ENCODE data around the gene RIMKLB.
"Not testable (repeated sequence)": the region's sequence is repeated elsewhere in the genome, so short reads cannot be mapped to it uniquely, and the experiment has no call there.

RIMKLB gene

GRCh38 chr12:8695116-8695515 is 2.7 kb upstream of the RIMKLB start:
- no peak for DNase-seq

- no peak for DNase-seq
Measured at GRCh38 chr12:8696442-8697090, 1.2 kb upstream of the RIMKLB start.

- peak in 1 of 2 experiments; percentile 55 for DNase-seq
Measured at GRCh38 chr12:8697120-8697475, 693 bp upstream of the RIMKLB start.

- peak in 1 of 2 experiments; percentile 55 for DNase-seq
Measured at GRCh38 chr12:8698132-8698851, 501 bp downstream of the RIMKLB start.

GRCh38 chr12:8698879-8699278 is 1.1 kb downstream of the RIMKLB start:
- no peak for DNase-seq

- DNase-seq = no peak
Measured at GRCh38 chr12:8699714-8700113, 1.9 kb downstream of the RIMKLB start.

GRCh38 chr12:8701046-8701660 is 3.4 kb downstream of the RIMKLB start:
- DNase-seq = no peak

GRCh38 chr12:8702159-8702558 is 4.4 kb downstream of the RIMKLB start:
- DNase-seq = no peak

- DNase-seq = no peak
Measured at GRCh38 chr12:8709124-8709830, 11.5 kb downstream of the RIMKLB start.

GRCh38 chr12:8712572-8712971 is 14.8 kb downstream of the RIMKLB start:
- DNase-seq = no peak

- no peak for DNase-seq
Measured at GRCh38 chr12:8722286-8722800, 24.6 kb downstream of the RIMKLB start.

- no peak for DNase-seq
Measured at GRCh38 chr12:8734873-8735381, 37.1 kb downstream of the RIMKLB start.

GRCh38 chr12:8742501-8742900 is 44.7 kb downstream of the RIMKLB start:
- DNase-seq = no peak

GRCh38 chr12:8743121-8743520 is 45.3 kb downstream of the RIMKLB start:
- DNase-seq = not testable (repeated sequence)

- DNase-seq = not testable (repeated sequence)
Measured at GRCh38 chr12:8745631-8746030, 47.8 kb downstream of the RIMKLB start.

GRCh38 chr12:8746046-8746445 is 48.3 kb downstream of the RIMKLB start:
- DNase-seq = no peak

GRCh38 chr12:8760076-8760475 is 62.3 kb downstream of the RIMKLB start:
- not testable (repeated sequence) for DNase-seq

- not testable (repeated sequence) for DNase-seq
Measured at GRCh38 chr12:8762701-8763100, 64.9 kb downstream of the RIMKLB start.

- not testable (repeated sequence) for DNase-seq
Measured at GRCh38 chr12:8766121-8766520, 68.3 kb downstream of the RIMKLB start.

- no peak for DNase-seq
Measured at GRCh38 chr12:8770499-8770898, 72.7 kb downstream of the RIMKLB start.

GRCh38 chr12:8771072-8771471 is 73.3 kb downstream of the RIMKLB start:
- no peak for DNase-seq

- DNase-seq = no peak
Measured at GRCh38 chr12:8773461-8773860, 75.7 kb downstream of the RIMKLB start.

GRCh38 chr12:8779281-8779680 is 81.5 kb downstream of the RIMKLB start:
- DNase-seq = no peak
